Gastroesophageal sphincter (tissue), 3 donors: ENCODE results near the gene RBM38.

Experiments
- CTCF ChIP-seq, 4 experiments: fragments of 200-600 bp in 2 of 4; fragments of 450-650 bp in 2 of 4; sonication (generic) in 1 of 4; IDR thresholded peaks; one replicate each; pipeline ENCODE4 v1.5.1; 2017 to 2019; ENCODE audit warnings: antibody characterized with exemption in 4 of 4, mild to moderate bottlenecking in 2 of 4, moderate library complexity in 2 of 4
- EP300 ChIP-seq: sonication (generic); formaldehyde crosslinking; IDR thresholded peaks from one replicate; pipeline ENCODE4 v1.6.1; 2017; ENCODE audit warnings: antibody characterized with exemption, mild to moderate bottlenecking
- POLR2A ChIP-seq, 2 donors: fragments of 450-650 bp; IDR thresholded peaks; one replicate each; pipeline ENCODE4 v1.6.1; 2017; ENCODE audit warnings: antibody characterized with exemption in 2 of 2, mild to moderate bottlenecking in 2 of 2, moderate library complexity in 1 of 2
- POLR2AphosphoS5 ChIP-seq: sonication (generic); formaldehyde crosslinking; IDR thresholded peaks from one replicate; pipeline ENCODE4 v1.6.1; 2017; ENCODE audit warnings: antibody characterized with exemption

- TF ChIP-seq CTCF (IDR thresholded peaks at IDR 0.05) (no peak), POLR2A (IDR thresholded peaks at IDR 0.05) (no peak), EP300 (no peak), POLR2AphosphoS5 (peak; percentile 15)
Measured at GRCh38 chr20:57393321-57394120, 2.3 kb downstream of the RBM38 start.
